Measurements from ENCODE around the gene TTYH3. TPM values are rescaled to one million over a fixed set of nuclear protein-coding genes. Genes with fewer than 3 reads are reported as not detected.

The TTYH3 gene
- total RNA-seq, 1 donor from 2014 or later = 324 TPM

GRCh38 chr7:2649139-2649838 is 17.5 kb downstream of the TTYH3 start:
- no peak for DNase-seq
- Mint-ChIP-seq H3K9me3 (ENCODE audit: unreplicated experiment) (peaks cover 4% of the 10 kb centered on the region), H3K4me1 (ENCODE audit: low read depth, unreplicated experiment) (peaks cover 19% of the 10 kb centered on the region), H3K27me3 (ENCODE audit: unreplicated experiment) (peaks cover 6% of the 10 kb centered on the region), H3K27ac (ENCODE audit: unreplicated experiment) (no peak overlapping the region), H3K36me3 (ENCODE audit: unreplicated experiment) (no peaks in the 10 kb centered on the region), H3K4me3 (ENCODE audit: unreplicated experiment) (no peak overlapping the region)
- no peak for TF ChIP-seq CTCF (IDR thresholded peaks at IDR 0.05; ENCODE audit: partially characterized antibody, unreplicated experiment)

DNA sequence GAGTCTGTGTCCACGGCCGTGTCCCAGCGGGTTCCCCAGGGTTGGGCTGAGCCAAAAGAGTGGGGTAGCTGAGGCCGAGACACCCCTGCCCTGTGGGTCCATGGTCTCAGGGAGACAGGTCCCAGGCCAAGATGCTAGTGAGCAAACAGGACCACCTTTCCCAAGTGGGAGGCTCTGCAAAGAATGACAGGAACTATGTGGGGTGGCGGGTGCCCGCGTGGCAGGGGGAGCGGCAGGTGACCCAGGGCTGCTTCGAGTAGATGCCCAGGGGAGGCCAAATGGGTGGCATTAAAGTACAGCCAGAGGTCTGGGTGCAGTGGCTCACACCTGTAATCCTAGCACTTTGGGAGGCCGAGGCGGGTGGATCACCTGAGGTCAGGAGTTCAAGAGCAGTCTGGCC is 18.2 kb downstream of the TTYH3 start:
- Mint-ChIP-seq H3K4me1 (ENCODE audit: low read depth, unreplicated experiment) (peaks cover 16% of the 10 kb centered on the region), H3K4me3 (ENCODE audit: unreplicated experiment) (no peak overlapping the region), H3K36me3 (ENCODE audit: unreplicated experiment) (no peaks in the 10 kb centered on the region), H3K9me3 (ENCODE audit: unreplicated experiment) (peaks cover 4% of the 10 kb centered on the region), H3K27me3 (ENCODE audit: unreplicated experiment) (peaks cover 6% of the 10 kb centered on the region), H3K27ac (ENCODE audit: unreplicated experiment) (peak overlapping the region; percentile 33)
- no peak for TF ChIP-seq CTCF (IDR thresholded peaks at IDR 0.05; ENCODE audit: partially characterized antibody, unreplicated experiment)
- no peak for DNase-seq

GRCh38 chr7:2650451-2650850 is 18.7 kb downstream of the TTYH3 start:
- H3K27me3 Mint-ChIP-seq (ENCODE audit: unreplicated experiment) = peaks cover 5% of the 10 kb centered on the region
- no peak for DNase-seq
- no peak overlapping the region for H3K4me3 Mint-ChIP-seq (ENCODE audit: unreplicated experiment)
- H3K27ac Mint-ChIP-seq (ENCODE audit: unreplicated experiment) = peak overlapping the region; percentile 33
- H3K9me3 Mint-ChIP-seq (ENCODE audit: unreplicated experiment) = peaks cover 4% of the 10 kb centered on the region
- no peaks in the 10 kb centered on the region for H3K36me3 Mint-ChIP-seq (ENCODE audit: unreplicated experiment)
- no peak for TF ChIP-seq CTCF (IDR thresholded peaks at IDR 0.05; ENCODE audit: partially characterized antibody, unreplicated experiment)
- peaks cover 12% of the 10 kb centered on the region for H3K4me1 Mint-ChIP-seq (ENCODE audit: low read depth, unreplicated experiment)

- H3K36me3 Mint-ChIP-seq (ENCODE audit: unreplicated experiment) = no peaks in the 10 kb centered on the region
- peaks cover 12% of the 10 kb centered on the region for H3K4me1 Mint-ChIP-seq (ENCODE audit: low read depth, unreplicated experiment)
- H3K27me3 Mint-ChIP-seq (ENCODE audit: unreplicated experiment) = peaks cover 5% of the 10 kb centered on the region
- no peak overlapping the region for H3K27ac Mint-ChIP-seq (ENCODE audit: unreplicated experiment)
- no peak overlapping the region for H3K4me3 Mint-ChIP-seq (ENCODE audit: unreplicated experiment)
- H3K9me3 Mint-ChIP-seq (ENCODE audit: unreplicated experiment) = peaks cover 4% of the 10 kb centered on the region
- peak; percentile 22 for TF ChIP-seq CTCF (IDR thresholded peaks at IDR 0.05; ENCODE audit: partially characterized antibody, unreplicated experiment)
- no peak for DNase-seq
These were observed 19.6 kb downstream of the TTYH3 start for GRCh38 chr7:2651336-2651735.

Measured in glutamatergic neuron (in vitro differentiated cells).